HepG2 (cell line): ENCODE results near the gene P2RY6. TPM values are rescaled to one million over a fixed set of nuclear protein-coding genes. Genes with fewer than 3 reads are reported as not detected.

Experiments used
- AKAP8 ChIP-seq: sonication (generic); formaldehyde crosslinking; IDR thresholded peaks from 2 replicates; pipeline ENCODE4 v1.5.1; 2020; ENCODE audit warnings: mild to moderate bottlenecking, missing genetic modification reagents
- FOXK2 ChIP-seq: fragments of 450-650 bp; IDR thresholded peaks from 2 replicates; pipeline ENCODE4 v1.6.1; 2016
- GATA4 ChIP-seq: sonication (generic); IDR thresholded peaks from 2 replicates; pipeline ENCODE4 v1.6.1; 2016; ENCODE audit warnings: antibody characterized with exemption, low read depth, borderline replicate concordance
- MLLT10 ChIP-seq: sonication (generic); formaldehyde crosslinking; IDR thresholded peaks from 2 replicates; pipeline ENCODE4 v1.4.0; 2020; ENCODE audit warnings: missing genetic modification reagents
- NFE2L2 ChIP-seq: fragments of 150-350 bp; IDR thresholded peaks from 2 replicates; pipeline ENCODE4 v1.6.1; 2014; ENCODE audit warnings: low read length
- ZKSCAN8 ChIP-seq: IDR thresholded peaks from 2 replicates; pipeline ENCODE4 v1.6.1; 2016; ENCODE audit warnings: borderline replicate concordance, missing genetic modification reagents, missing compliant biosample characterization
- ZNF20 ChIP-seq: sonication (generic); formaldehyde crosslinking; IDR thresholded peaks from 2 replicates; pipeline ENCODE4 v1.4.0; 2020; ENCODE audit warnings: mild to moderate bottlenecking, moderate library complexity, missing genetic modification reagents
- ZNF253 ChIP-seq: sonication (generic); formaldehyde crosslinking; IDR thresholded peaks from 2 replicates; pipeline ENCODE4 v1.8.0; 2022; ENCODE audit warnings: mild to moderate bottlenecking, missing genetic modification reagents, borderline replicate concordance
- ZNF549 ChIP-seq: sonication (generic); formaldehyde crosslinking; IDR thresholded peaks from 2 replicates; pipeline ENCODE4 v1.5.0; 2020; ENCODE audit warnings: missing genetic modification reagents
- polyA plus RNA-seq, 8 experiments: library from polyadenylated mRNA; depleted of rRNA in 3 of 8; stranded (reverse) in 7 of 8; unstranded in 1 of 8; fragments of >200 nt; fragmentation: Illumina TruSeq in 4 of 8; extraction: Trizol in 4 of 8; gene quantifications; 2 replicates each; pipeline versions ENCODE4 v1.2.1 to v1.2.3, GENCODE V29; 2011 to 2016; ENCODE audit warnings: low read depth in 4 of 8, missing spikeins in 1 of 8, mixed read lengths in 1 of 8; ENCODE audit not compliant: insufficient read depth in 1 of 8
- total RNA-seq, 5 experiments: library from RNA; depleted of rRNA; stranded (reverse); fragments of >200 nt; fragmentation: Illumina TruSeq; extraction: Trizol; gene quantifications; 2 replicates each; pipeline ENCODE4 v1.2.3, GENCODE V29; 2016; ENCODE audit warnings: low read depth in 1 of 5
- TF ChIP-seq, protein P1 (sequence below), 2 experiments: sonication (generic) in 1 of 2; formaldehyde crosslinking in 1 of 2; IDR thresholded peaks; 2 replicates each; pipeline versions ENCODE4 v1.4.0 to v1.6.1; 2018 to 2020; ENCODE audit warnings: missing genetic modification reagents in 2 of 2, borderline replicate concordance in 1 of 2, low read depth in 1 of 2, mild to moderate bottlenecking in 1 of 2, missing biosample characterization in 1 of 2
- TF ChIP-seq, protein P2 (sequence below): sonication (generic); formaldehyde crosslinking; IDR thresholded peaks from 2 replicates; pipeline ENCODE4 v1.4.0; 2020; ENCODE audit warnings: mild to moderate bottlenecking, low read depth, missing genetic modification reagents
- TF ChIP-seq, protein P3 (sequence below), 2 experiments: IDR thresholded peaks; 2 replicates each; pipeline ENCODE4 v1.6.1; 2011 to 2012; ENCODE audit warnings: low read length in 2 of 2, borderline replicate concordance in 1 of 2, low read depth in 1 of 2, mild to moderate bottlenecking in 1 of 2, moderate library complexity in 1 of 2
- TF ChIP-seq, protein P4 (sequence below): sonication (generic); formaldehyde crosslinking; IDR thresholded peaks from 2 replicates; pipeline ENCODE4 v1.5.0; 2020; ENCODE audit warnings: mild to moderate bottlenecking, missing genetic modification reagents, moderate library complexity

The P2RY6 gene
- total and polyA plus RNA-seq, 2 of the 13 experiments (the other 11 are each of a cell fraction or from before 2014, with no cell fraction given): 0.09 to 0.29 TPM

DNA sequence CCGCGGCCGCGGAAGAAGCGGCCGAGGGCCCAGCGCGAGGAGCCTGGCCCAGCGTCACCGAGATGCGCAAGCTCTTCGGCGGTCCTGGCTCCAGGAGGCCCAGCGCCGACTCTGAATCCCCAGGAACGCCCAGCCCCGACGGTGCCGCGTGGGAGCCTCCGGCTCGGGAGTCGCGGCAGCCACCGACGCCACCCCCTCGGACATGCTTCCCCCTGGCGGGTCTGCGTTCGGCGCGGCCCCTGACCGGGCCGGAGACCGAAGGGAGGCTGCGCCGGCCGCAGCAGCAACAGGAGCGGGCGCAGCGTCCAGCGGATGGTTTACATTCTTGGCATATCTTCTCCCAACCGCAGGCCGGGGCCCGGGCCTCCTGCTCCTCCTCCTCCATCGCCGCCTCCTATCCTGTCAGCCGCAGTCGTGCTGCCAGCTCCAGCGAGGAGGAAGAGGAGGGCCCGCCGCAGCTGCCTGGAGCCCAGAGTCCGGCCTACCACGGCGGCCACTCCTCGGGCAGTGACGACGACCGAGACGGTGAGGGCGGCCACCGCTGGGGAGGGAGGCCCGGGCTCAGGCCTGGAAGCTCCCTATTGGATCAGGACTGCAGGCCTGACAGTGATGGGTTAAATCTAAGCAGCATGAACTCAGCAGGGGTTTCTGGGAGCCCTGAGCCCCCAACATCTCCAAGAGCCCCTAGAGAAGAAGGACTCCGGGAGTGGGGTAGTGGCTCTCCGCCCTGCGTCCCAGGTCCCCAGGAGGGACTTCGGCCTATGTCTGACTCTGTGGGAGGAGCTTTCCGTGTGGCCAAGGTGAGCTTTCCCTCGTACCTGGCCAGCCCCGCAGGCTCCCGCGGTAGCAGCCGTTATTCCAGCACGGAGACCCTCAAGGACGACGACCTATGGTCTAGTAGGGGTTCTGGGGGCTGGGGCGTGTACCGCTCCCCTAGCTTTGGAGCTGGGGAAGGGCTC lies 37.1 kb downstream of the P2RY6 start (continued):
- TF ChIP-seq, protein P1, sequence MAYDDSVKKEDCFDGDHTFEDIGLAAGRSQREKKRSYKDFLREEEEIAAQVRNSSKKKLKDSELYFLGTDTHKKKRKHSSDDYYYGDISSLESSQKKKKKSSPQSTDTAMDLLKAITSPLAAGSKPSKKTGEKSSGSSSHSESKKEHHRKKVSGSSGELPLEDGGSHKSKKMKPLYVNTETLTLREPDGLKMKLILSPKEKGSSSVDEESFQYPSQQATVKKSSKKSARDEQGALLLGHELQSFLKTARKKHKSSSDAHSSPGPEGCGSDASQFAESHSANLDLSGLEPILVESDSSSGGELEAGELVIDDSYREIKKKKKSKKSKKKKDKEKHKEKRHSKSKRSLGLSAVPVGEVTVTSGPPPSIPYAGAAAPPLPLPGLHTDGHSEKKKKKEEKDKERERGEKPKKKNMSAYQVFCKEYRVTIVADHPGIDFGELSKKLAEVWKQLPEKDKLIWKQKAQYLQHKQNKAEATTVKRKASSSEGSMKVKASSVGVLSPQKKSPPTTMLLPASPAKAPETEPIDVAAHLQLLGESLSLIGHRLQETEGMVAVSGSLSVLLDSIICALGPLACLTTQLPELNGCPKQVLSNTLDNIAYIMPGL (CRISPR knock-in tag; IDR thresholded peaks at IDR 0.05; ENCODE audit: borderline replicate concordance in 1 of 2, low read depth in 1 of 2): peak; percentile 61 to 86
- TF ChIP-seq ZNF20 (CRISPR knock-in tag) (no peak), ZNF253 (CRISPR knock-in tag) (no peak), FOXK2 (0 out of 2 replicates have a peak, but pooled peaks have one; percentile 7), GATA4 (0 out of 2 replicates have a peak, but pooled peaks have one; percentile 32), NFE2L2 (no peak), ZNF549 (CRISPR knock-in tag) (no peak), MLLT10 (CRISPR knock-in tag) (no peak), ZKSCAN8 (CRISPR knock-in tag) (no peak), AKAP8 (peak; percentile 7; the same call in 1 of the 2 replicates)
- TF ChIP-seq, protein P2, sequence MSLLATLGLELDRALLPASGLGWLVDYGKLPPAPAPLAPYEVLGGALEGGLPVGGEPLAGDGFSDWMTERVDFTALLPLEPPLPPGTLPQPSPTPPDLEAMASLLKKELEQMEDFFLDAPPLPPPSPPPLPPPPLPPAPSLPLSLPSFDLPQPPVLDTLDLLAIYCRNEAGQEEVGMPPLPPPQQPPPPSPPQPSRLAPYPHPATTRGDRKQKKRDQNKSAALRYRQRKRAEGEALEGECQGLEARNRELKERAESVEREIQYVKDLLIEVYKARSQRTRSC: no peak
- TF ChIP-seq, protein P3, sequence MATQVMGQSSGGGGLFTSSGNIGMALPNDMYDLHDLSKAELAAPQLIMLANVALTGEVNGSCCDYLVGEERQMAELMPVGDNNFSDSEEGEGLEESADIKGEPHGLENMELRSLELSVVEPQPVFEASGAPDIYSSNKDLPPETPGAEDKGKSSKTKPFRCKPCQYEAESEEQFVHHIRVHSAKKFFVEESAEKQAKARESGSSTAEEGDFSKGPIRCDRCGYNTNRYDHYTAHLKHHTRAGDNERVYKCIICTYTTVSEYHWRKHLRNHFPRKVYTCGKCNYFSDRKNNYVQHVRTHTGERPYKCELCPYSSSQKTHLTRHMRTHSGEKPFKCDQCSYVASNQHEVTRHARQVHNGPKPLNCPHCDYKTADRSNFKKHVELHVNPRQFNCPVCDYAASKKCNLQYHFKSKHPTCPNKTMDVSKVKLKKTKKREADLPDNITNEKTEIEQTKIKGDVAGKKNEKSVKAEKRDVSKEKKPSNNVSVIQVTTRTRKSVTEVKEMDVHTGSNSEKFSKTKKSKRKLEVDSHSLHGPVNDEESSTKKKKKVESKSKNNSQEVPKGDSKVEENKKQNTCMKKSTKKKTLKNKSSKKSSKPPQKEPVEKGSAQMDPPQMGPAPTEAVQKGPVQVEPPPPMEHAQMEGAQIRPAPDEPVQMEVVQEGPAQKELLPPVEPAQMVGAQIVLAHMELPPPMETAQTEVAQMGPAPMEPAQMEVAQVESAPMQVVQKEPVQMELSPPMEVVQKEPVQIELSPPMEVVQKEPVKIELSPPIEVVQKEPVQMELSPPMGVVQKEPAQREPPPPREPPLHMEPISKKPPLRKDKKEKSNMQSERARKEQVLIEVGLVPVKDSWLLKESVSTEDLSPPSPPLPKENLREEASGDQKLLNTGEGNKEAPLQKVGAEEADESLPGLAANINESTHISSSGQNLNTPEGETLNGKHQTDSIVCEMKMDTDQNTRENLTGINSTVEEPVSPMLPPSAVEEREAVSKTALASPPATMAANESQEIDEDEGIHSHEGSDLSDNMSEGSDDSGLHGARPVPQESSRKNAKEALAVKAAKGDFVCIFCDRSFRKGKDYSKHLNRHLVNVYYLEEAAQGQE (IDR thresholded peaks at IDR 0.05; ENCODE audit: borderline replicate concordance in 1 of 2, low read depth in 1 of 2, low read length in 2 of 2): 0 out of 4 replicates have a peak, but pooled peaks of 1 of the 2 experiments have one; percentile 23
- TF ChIP-seq, protein P4, sequence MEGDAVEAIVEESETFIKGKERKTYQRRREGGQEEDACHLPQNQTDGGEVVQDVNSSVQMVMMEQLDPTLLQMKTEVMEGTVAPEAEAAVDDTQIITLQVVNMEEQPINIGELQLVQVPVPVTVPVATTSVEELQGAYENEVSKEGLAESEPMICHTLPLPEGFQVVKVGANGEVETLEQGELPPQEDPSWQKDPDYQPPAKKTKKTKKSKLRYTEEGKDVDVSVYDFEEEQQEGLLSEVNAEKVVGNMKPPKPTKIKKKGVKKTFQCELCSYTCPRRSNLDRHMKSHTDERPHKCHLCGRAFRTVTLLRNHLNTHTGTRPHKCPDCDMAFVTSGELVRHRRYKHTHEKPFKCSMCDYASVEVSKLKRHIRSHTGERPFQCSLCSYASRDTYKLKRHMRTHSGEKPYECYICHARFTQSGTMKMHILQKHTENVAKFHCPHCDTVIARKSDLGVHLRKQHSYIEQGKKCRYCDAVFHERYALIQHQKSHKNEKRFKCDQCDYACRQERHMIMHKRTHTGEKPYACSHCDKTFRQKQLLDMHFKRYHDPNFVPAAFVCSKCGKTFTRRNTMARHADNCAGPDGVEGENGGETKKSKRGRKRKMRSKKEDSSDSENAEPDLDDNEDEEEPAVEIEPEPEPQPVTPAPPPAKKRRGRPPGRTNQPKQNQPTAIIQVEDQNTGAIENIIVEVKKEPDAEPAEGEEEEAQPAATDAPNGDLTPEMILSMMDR (CRISPR knock-in tag): peak; percentile 27; the same call in 1 of the 2 replicates
